ENCODE results near the gene RAPGEF4.

RAPGEF4 gene

GRCh38 chr2:172821370-172822338 is 86.0 kb downstream of the RAPGEF4 start:
- no peak for DNase-seq (ENCODE audit: low read depth in 2 of 3, low spot score in 2 of 3)

GRCh38 chr2:172822585-172822984 is 86.9 kb downstream of the RAPGEF4 start:
- no peak for DNase-seq (ENCODE audit: low read depth in 2 of 3, low spot score in 2 of 3)

GRCh38 chr2:172823261-172823850 is 87.7 kb downstream of the RAPGEF4 start:
- DNase-seq (ENCODE audit: low read depth in 2 of 3, low spot score in 2 of 3), result no peak

GRCh38 chr2:172826522-172826921 is 90.9 kb downstream of the RAPGEF4 start:
- DNase-seq (ENCODE audit: low read depth in 2 of 3, low spot score in 2 of 3), result no peak

GRCh38 chr2:172829229-172829628 is 93.6 kb downstream of the RAPGEF4 start:
- no peak for DNase-seq (ENCODE audit: low read depth in 2 of 3, low spot score in 2 of 3)

GRCh38 chr2:172830482-172830881 is 94.8 kb downstream of the RAPGEF4 start:
- DNase-seq (ENCODE audit: low read depth in 2 of 3, low spot score in 2 of 3), result no peak

- no peak for DNase-seq (ENCODE audit: low read depth in 2 of 3, low spot score in 2 of 3)
These were observed 98.3 kb downstream of the RAPGEF4 start for GRCh38 chr2:172833898-172834297.

GRCh38 chr2:172834881-172835280 is 99.2 kb downstream of the RAPGEF4 start:
- DNase-seq (ENCODE audit: low read depth in 2 of 3, low spot score in 2 of 3), result no peak

- DNase-seq (ENCODE audit: low read depth in 2 of 3, low spot score in 2 of 3), result no peak
These were observed 100.7 kb downstream of the RAPGEF4 start for GRCh38 chr2:172836347-172836821.

- DNase-seq (ENCODE audit: low read depth in 2 of 3, low spot score in 2 of 3), result no peak
These were observed 101.2 kb downstream of the RAPGEF4 start for GRCh38 chr2:172836827-172837226.

- DNase-seq (ENCODE audit: low read depth in 2 of 3, low spot score in 2 of 3), result no peak
These were observed 103.8 kb downstream of the RAPGEF4 start for GRCh38 chr2:172839446-172839845.

- no peak for DNase-seq (ENCODE audit: low read depth in 2 of 3, low spot score in 2 of 3)
These were observed 107.0 kb downstream of the RAPGEF4 start for GRCh38 chr2:172842511-172843265.

- no peak for DNase-seq (ENCODE audit: low read depth in 2 of 3, low spot score in 2 of 3)
These were observed 107.6 kb downstream of the RAPGEF4 start for GRCh38 chr2:172843266-172843582.

GRCh38 chr2:172843902-172844715 is 108.5 kb downstream of the RAPGEF4 start:
- DNase-seq (ENCODE audit: low read depth in 2 of 3, low spot score in 2 of 3), result no peak

- no peak for DNase-seq (ENCODE audit: low read depth in 2 of 3, low spot score in 2 of 3)
These were observed 109.5 kb downstream of the RAPGEF4 start for GRCh38 chr2:172845028-172845630.

GRCh38 chr2:172846551-172846950 is 110.9 kb downstream of the RAPGEF4 start:
- DNase-seq (ENCODE audit: low read depth in 2 of 3, low spot score in 2 of 3), result no peak

GRCh38 chr2:172847188-172847587 is 111.5 kb downstream of the RAPGEF4 start:
- DNase-seq (ENCODE audit: low read depth in 2 of 3, low spot score in 2 of 3), result no peak

GRCh38 chr2:172848519-172848918 is 112.9 kb downstream of the RAPGEF4 start:
- no peak for DNase-seq (ENCODE audit: low read depth in 2 of 3, low spot score in 2 of 3)

GRCh38 chr2:172849519-172850217 is 114.0 kb downstream of the RAPGEF4 start:
- DNase-seq (ENCODE audit: low read depth in 2 of 3, low spot score in 2 of 3), result no peak

- no peak for DNase-seq (ENCODE audit: low read depth in 2 of 3, low spot score in 2 of 3)
These were observed 119.9 kb downstream of the RAPGEF4 start for GRCh38 chr2:172855588-172855987.

Measured in activated CD8-positive, alpha-beta memory T cell treated with anti-CD3 and anti-CD28 coated beads for 48 hours (primary cell).